Measurements from ENCODE around the gene MPP4.

GRCh38 chr2:201680743-201681142 is 17.7 kb downstream of the MPP4 start:
- TF ChIP-seq, protein P1, sequence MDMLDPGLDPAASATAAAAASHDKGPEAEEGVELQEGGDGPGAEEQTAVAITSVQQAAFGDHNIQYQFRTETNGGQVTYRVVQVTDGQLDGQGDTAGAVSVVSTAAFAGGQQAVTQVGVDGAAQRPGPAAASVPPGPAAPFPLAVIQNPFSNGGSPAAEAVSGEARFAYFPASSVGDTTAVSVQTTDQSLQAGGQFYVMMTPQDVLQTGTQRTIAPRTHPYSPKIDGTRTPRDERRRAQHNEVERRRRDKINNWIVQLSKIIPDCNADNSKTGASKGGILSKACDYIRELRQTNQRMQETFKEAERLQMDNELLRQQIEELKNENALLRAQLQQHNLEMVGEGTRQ (CRISPR knock-in tag; IDR thresholded peaks at IDR 0.05) = no peak
- TF ChIP-seq, protein P2, sequence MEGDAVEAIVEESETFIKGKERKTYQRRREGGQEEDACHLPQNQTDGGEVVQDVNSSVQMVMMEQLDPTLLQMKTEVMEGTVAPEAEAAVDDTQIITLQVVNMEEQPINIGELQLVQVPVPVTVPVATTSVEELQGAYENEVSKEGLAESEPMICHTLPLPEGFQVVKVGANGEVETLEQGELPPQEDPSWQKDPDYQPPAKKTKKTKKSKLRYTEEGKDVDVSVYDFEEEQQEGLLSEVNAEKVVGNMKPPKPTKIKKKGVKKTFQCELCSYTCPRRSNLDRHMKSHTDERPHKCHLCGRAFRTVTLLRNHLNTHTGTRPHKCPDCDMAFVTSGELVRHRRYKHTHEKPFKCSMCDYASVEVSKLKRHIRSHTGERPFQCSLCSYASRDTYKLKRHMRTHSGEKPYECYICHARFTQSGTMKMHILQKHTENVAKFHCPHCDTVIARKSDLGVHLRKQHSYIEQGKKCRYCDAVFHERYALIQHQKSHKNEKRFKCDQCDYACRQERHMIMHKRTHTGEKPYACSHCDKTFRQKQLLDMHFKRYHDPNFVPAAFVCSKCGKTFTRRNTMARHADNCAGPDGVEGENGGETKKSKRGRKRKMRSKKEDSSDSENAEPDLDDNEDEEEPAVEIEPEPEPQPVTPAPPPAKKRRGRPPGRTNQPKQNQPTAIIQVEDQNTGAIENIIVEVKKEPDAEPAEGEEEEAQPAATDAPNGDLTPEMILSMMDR (IDR thresholded peaks at IDR 0.05) = peak; percentile 65
- TF ChIP-seq SOX15 (CRISPR knock-in tag; IDR thresholded peaks at IDR 0.05) (no peak), ZNF317 (CRISPR knock-in tag; IDR thresholded peaks at IDR 0.05; ENCODE audit: borderline replicate concordance, low read depth) (no peak), ELF4 (CRISPR knock-in tag; IDR thresholded peaks at IDR 0.05; ENCODE audit: low read depth) (no peak), AFF4 (CRISPR knock-in tag; IDR thresholded peaks at IDR 0.05; ENCODE audit: borderline replicate concordance) (no peak), MAX (CRISPR knock-in tag; IDR thresholded peaks at IDR 0.05) (no peak), IRF1 (CRISPR knock-in tag; IDR thresholded peaks at IDR 0.05) (no peak), CREB1 (CRISPR knock-in tag; IDR thresholded peaks at IDR 0.05) (no peak), NR3C1 (CRISPR knock-in tag; conservative IDR thresholded peaks at IDR 0.05; ENCODE audit: low read depth) (no peak), E2F4 (CRISPR knock-in tag; IDR thresholded peaks at IDR 0.05; ENCODE audit: borderline replicate concordance, low read depth) (no peak), ZNF512 (CRISPR knock-in tag; IDR thresholded peaks at IDR 0.05; ENCODE audit: borderline replicate concordance) (no peak), NR1H2 (CRISPR knock-in tag; IDR thresholded peaks at IDR 0.05) (no peak)
- TF ChIP-seq, protein P3, sequence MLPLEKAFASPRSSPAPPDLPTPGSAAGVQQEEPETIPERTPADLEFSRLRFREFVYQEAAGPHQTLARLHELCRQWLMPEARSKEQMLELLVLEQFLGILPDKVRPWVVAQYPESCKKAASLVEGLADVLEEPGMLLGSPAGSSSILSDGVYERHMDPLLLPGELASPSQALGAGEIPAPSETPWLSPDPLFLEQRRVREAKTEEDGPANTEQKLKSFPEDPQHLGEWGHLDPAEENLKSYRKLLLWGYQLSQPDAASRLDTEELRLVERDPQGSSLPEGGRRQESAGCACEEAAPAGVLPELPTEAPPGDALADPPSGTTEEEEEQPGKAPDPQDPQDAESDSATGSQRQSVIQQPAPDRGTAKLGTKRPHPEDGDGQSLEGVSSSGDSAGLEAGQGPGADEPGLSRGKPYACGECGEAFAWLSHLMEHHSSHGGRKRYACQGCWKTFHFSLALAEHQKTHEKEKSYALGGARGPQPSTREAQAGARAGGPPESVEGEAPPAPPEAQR (CRISPR knock-in tag; IDR thresholded peaks at IDR 0.05) = no peak

All from WTC11 (cell line).